Hepatocyte (in vitro differentiated cells): ENCODE results near the gene CPLX1.

ENCODE experiments used
- CTCF ChIP-seq: fragments of 200-600 bp; sonication (generic); IDR thresholded peaks from 2 replicates; pipeline ENCODE4 v1.5.1; 2016; ENCODE audit warnings: antibody characterized with exemption, mild to moderate bottlenecking; ENCODE audit not compliant: poor library complexity
- EZH2 ChIP-seq: fragments of 200-600 bp; sonication (generic); IDR thresholded peaks from 2 replicates; pipeline ENCODE4 v1.6.1; 2016; ENCODE audit warnings: antibody characterized with exemption, mild to moderate bottlenecking, borderline replicate concordance
- EZH2phosphoT487 ChIP-seq: fragments of 200-600 bp; sonication (generic); IDR thresholded peaks from one replicate; pipeline ENCODE4 v1.6.1; 2018; ENCODE audit warnings: antibody characterized with exemption, mild to moderate bottlenecking, low read depth, moderate library complexity; ENCODE audit not compliant: unreplicated experiment, severe bottlenecking

GRCh38 chr4:851701-852430, 25.9 kb upstream of the CPLX1 start:
- no peak for TF ChIP-seq EZH2
- no peak for TF ChIP-seq CTCF
- no peak for TF ChIP-seq EZH2phosphoT487
